ENCODE results near the gene MGAM2.

MGAM2 gene

DNA sequence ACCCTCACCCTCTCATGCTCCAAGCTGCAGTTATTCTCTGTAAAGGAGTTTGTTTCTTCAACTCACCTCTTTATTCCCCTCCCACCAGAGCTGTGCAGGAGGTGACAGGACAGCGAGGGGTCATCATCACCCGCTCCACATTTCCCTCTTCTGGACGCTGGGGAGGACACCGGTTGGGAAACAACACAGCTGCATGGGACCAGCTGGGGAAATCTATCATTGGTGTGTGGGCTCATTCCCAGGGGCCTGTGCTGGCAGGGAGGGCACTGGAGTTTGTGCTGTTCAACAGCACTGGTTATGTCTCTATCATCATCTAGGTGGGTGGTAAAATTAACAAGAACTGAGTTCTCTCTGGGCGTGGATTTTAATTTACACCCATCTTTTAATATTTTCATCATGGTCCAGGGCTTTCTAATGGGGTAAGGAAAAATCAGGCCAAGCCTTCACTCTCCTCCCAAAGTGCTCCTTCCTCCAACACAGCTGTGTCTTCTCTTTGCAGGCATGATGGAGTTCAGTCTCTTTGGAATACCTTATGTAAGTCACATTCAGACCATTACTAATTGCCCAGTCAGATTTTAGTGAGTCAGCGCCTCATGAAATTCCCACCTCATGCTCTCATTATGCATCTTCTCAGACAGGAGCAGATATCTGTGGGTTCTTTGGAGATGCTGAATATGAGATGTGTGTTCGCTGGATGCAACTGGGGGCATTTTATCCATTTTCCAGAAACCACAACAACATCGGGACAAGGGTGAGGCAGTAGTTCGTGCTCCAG lies 84.7 kb downstream of the MGAM2 start:
- H4K20me1 ChIP-seq (ENCODE audit: insufficient read depth, low read length) = no peaks in the 10 kb centered on the region
- TF ChIP-seq, protein P1, sequence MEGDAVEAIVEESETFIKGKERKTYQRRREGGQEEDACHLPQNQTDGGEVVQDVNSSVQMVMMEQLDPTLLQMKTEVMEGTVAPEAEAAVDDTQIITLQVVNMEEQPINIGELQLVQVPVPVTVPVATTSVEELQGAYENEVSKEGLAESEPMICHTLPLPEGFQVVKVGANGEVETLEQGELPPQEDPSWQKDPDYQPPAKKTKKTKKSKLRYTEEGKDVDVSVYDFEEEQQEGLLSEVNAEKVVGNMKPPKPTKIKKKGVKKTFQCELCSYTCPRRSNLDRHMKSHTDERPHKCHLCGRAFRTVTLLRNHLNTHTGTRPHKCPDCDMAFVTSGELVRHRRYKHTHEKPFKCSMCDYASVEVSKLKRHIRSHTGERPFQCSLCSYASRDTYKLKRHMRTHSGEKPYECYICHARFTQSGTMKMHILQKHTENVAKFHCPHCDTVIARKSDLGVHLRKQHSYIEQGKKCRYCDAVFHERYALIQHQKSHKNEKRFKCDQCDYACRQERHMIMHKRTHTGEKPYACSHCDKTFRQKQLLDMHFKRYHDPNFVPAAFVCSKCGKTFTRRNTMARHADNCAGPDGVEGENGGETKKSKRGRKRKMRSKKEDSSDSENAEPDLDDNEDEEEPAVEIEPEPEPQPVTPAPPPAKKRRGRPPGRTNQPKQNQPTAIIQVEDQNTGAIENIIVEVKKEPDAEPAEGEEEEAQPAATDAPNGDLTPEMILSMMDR (IDR thresholded peaks at IDR 0.05; ENCODE audit: low read depth, low read length) = no peak
- TF ChIP-seq EZH2phosphoT487 (IDR thresholded peaks at IDR 0.05; ENCODE audit: low read depth) = no peak
- no peak overlapping the region for H2AFZ ChIP-seq (ENCODE audit: low read depth, low read length)
- H3K79me2 ChIP-seq (ENCODE audit: low read length) = no peaks in the 10 kb centered on the region
- H3K36me3 ChIP-seq (replicated peaks; ENCODE audit: low read depth, low read length) = no peaks in the 10 kb centered on the region
- no peak overlapping the region for H3K4me3 ChIP-seq (ENCODE audit: low read length)
- no peaks in the 10 kb centered on the region for H3K4me1 ChIP-seq (ENCODE audit: low read length)
- H3K27me3 ChIP-seq (ENCODE audit: low read depth, low read length) = peaks cover 22% of the 10 kb centered on the region
- H3K9me3 ChIP-seq (ENCODE audit: insufficient read depth, low read length) = no peaks in the 10 kb centered on the region
- no peak overlapping the region for H3K27ac ChIP-seq (ENCODE audit: low read length)
- H3K4me2 ChIP-seq (ENCODE audit: low read length) = no peak overlapping the region
- H3K9ac ChIP-seq (ENCODE audit: low read length) = no peak overlapping the region

DNA sequence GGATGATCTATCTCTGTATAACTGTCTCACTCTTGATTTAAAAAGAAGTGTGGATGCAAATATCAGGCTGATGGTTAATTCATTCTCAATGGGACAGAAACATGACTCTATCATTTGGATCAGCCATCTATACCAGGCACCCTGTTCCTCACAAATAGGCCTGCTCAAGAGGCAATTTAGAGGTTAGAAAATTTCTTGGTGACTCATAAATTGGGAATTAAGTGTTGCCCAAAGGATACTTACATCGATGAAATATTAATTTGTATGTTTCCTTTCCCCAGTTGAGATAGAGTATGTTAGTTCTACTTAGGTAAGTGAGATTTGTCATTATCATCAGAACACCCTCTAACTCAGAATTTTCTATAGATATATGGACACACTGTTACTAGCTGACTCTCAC lies 88.7 kb downstream of the MGAM2 start:
- H3K4me3 ChIP-seq (ENCODE audit: low read length) = no peak overlapping the region
- no peak overlapping the region for H2AFZ ChIP-seq (ENCODE audit: low read depth, low read length)
- no peaks in the 10 kb centered on the region for H3K4me1 ChIP-seq (ENCODE audit: low read length)
- no peak overlapping the region for H3K9ac ChIP-seq (ENCODE audit: low read length)
- H3K27ac ChIP-seq (ENCODE audit: low read length) = no peak overlapping the region
- H3K9me3 ChIP-seq (ENCODE audit: insufficient read depth, low read length) = no peaks in the 10 kb centered on the region
- no peaks in the 10 kb centered on the region for H3K36me3 ChIP-seq (replicated peaks; ENCODE audit: low read depth, low read length)
- no peak overlapping the region for H3K4me2 ChIP-seq (ENCODE audit: low read length)
- no peaks in the 10 kb centered on the region for H4K20me1 ChIP-seq (ENCODE audit: insufficient read depth, low read length)
- no peaks in the 10 kb centered on the region for H3K79me2 ChIP-seq (ENCODE audit: low read length)
- TF ChIP-seq, protein P1 (IDR thresholded peaks at IDR 0.05; ENCODE audit: low read depth, low read length) = no peak
- no peak for TF ChIP-seq EZH2phosphoT487 (IDR thresholded peaks at IDR 0.05; ENCODE audit: low read depth)
- H3K27me3 ChIP-seq (ENCODE audit: low read depth, low read length) = peaks cover 14% of the 10 kb centered on the region

DNA sequence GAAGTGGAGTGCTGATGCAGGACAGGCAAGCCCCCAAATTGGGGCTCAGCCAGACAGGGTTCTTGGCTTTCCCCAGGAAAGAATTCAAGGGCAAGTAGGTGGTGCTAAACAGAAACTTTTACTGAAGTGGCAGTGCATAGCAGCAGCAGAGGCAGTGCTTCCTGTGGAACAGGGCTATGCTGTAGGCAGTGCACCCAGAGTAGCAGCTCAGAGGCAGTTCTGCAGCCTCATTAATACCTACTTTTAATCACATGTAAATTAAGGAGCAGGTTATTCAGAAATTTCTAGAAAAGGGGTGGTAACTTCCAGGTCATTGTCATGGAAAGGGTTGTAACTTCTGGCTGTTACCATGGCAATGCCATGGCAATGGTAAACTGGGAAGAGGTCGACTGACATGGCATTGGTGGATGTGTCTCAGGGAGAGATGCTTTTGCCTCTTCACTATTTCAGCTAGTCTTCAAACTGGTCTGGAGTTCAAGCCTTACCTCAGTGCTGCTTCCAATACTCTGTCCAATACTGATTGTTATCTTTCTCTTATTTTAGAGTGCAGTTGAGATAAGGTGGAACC lies 117.1 kb downstream of the MGAM2 start:
- no peaks in the 10 kb centered on the region for H3K36me3 ChIP-seq (replicated peaks; ENCODE audit: low read depth, low read length)
- H3K79me2 ChIP-seq (ENCODE audit: low read length) = no peaks in the 10 kb centered on the region
- peaks cover 30% of the 10 kb centered on the region for H3K27me3 ChIP-seq (ENCODE audit: low read depth, low read length)
- H3K27ac ChIP-seq (ENCODE audit: low read length) = no peak overlapping the region
- H4K20me1 ChIP-seq (ENCODE audit: insufficient read depth, low read length) = no peaks in the 10 kb centered on the region
- H3K4me1 ChIP-seq (ENCODE audit: low read length) = no peaks in the 10 kb centered on the region
- no peak overlapping the region for H3K9ac ChIP-seq (ENCODE audit: low read length)
- H3K4me2 ChIP-seq (ENCODE audit: low read length) = no peak overlapping the region
- no peaks in the 10 kb centered on the region; the same call in 1 of the 2 replicates for H3K9me3 ChIP-seq (ENCODE audit: insufficient read depth, low read length)
- TF ChIP-seq EZH2phosphoT487 (IDR thresholded peaks at IDR 0.05; ENCODE audit: low read depth) = no peak
- TF ChIP-seq, protein P1 (IDR thresholded peaks at IDR 0.05; ENCODE audit: low read depth, low read length) = no peak
- no peak overlapping the region for H2AFZ ChIP-seq (ENCODE audit: low read depth, low read length)
- no peak overlapping the region for H3K4me3 ChIP-seq (ENCODE audit: low read length)

DNA sequence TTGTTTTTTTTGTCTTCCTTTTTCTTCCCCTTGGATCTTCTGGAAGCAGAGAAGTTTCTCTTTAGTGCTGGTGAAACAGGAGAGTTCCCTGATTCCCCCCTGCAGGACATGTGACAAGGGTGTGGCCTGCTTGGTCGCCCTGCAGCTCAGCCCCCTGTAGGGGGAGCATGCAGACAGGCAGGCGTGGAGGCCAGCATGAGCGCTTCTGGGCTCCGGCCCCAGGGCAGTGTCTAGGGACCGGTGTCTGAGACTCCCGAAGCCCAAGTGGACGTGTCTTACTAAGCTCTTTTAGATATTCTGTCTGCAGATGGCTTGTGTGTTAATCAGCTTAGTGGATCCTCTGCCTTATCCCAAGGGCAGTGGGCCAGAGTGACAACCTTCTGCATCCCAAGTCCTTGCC lies 120.2 kb downstream of the MGAM2 start:
- no peaks in the 10 kb centered on the region for H3K9me3 ChIP-seq (ENCODE audit: insufficient read depth, low read length)
- H3K79me2 ChIP-seq (ENCODE audit: low read length) = no peaks in the 10 kb centered on the region
- H3K4me2 ChIP-seq (ENCODE audit: low read length) = no peak overlapping the region
- H3K4me3 ChIP-seq (ENCODE audit: low read length) = no peak overlapping the region
- no peaks in the 10 kb centered on the region for H4K20me1 ChIP-seq (ENCODE audit: insufficient read depth, low read length)
- TF ChIP-seq, protein P1 (IDR thresholded peaks at IDR 0.05; ENCODE audit: low read depth, low read length) = no peak
- no peak for TF ChIP-seq EZH2phosphoT487 (IDR thresholded peaks at IDR 0.05; ENCODE audit: low read depth)
- peaks cover 49% of the 10 kb centered on the region for H3K27me3 ChIP-seq (ENCODE audit: low read depth, low read length)
- no peak overlapping the region for H3K9ac ChIP-seq (ENCODE audit: low read length)
- H3K27ac ChIP-seq (ENCODE audit: low read length) = no peak overlapping the region
- H3K36me3 ChIP-seq (replicated peaks; ENCODE audit: low read depth, low read length) = no peaks in the 10 kb centered on the region
- no peaks in the 10 kb centered on the region for H3K4me1 ChIP-seq (ENCODE audit: low read length)
- H2AFZ ChIP-seq (ENCODE audit: low read depth, low read length) = no peak overlapping the region

All from OCI-LY3 (cell line).